ENCODE data around the gene NKG7.

NKG7 gene

DNA sequence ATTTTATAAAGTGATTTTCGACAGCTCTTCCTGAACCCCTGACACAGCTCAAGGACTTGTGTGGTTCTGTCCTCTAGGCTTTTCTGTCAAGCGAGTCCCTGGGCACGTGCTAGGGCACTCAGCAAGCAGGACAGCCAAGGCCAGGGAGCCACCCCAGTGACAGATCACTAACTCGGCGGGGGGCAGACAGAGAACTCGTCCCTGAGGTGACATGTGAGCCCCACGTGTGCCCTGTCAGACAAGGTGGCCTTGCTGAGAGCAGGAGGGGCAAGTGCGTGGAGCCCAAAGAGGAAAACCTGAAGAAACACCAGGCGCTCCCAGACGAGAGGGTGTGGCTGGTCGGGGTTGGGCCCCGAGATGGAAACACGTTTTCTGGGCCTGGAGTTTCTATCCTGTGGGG is 11.2 kb downstream of the NKG7 start:
- no peak for DNase-seq (ENCODE audit: low read depth)

DNA sequence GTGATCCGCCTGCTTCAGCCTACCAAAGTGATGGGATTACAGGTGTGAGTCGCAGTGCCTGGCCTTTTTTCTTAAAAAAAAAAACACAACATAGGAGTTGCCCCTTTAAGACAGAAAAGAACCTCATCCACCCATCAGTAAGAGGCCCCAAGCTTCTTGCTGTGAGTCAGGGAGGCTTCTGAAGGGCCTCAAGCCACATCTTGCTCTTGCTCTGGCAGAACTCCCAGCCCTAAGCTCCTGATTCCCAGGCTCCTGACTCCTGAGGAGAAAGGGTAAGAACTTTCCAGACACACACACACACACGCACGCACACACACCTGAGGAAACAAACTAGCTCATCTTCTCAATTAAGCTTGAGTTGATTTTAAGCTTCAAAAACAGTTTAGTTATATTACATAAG is 13.2 kb downstream of the NKG7 start:
- DNase-seq (ENCODE audit: low read depth), result peak; percentile 96

DNA sequence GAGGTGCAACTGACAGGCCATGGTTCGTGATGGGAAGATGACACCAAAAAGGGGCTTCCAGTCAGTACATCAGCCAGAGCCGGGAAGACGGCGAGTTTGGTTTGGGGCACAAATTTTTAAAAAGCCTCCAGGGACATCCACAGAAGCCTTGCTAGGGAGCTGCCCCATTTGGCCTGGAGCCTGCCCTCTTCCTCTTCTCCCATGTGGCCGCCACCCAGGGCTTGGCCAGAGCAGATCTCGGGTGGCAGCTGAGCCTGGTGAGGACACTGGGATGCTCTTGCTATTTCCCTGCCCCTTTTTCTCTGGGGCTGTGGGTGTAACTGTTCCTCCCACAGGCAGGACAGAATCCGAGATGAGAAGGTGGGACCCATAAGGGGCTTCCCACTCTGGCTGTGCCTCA is 14.5 kb downstream of the NKG7 start:
- DNase-seq (ENCODE audit: low read depth), result no peak

DNA sequence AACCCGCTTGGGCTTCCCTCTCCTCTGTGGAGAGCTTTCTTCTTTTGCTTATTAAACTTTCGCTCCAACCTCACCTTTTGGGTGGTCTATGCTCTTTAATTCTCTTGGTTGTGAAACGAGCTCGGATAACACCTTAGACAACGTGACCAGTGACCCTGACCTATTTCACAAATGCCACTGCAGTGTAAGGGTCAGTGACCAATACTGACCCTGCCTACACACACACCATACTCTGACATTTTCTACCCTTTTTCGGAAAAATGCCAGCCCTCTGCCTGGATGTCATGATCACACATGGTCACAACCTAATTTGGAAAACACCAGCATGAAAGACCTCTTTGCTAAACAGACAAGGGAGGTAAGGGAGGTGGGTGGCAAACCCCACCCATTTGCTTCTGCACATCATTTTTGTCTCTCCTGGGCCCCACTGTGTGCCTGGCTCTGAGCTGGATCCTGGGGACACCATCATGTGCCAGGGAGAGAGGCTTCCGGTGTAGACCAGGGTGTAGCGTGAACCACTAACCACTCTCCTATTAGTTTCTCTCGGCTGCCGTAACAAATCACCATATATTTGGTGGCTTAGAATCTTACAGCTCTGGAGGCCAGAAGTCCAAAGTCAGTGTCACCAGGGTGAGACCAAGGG is 16.2 kb downstream of the NKG7 start:
- DNase-seq (ENCODE audit: low read depth), result no peak

- DNase-seq (ENCODE audit: low read depth), result peak; percentile 57
Measured at GRCh38 chr19:51354742-51355148, 17.7 kb downstream of the NKG7 start.

- no peak for DNase-seq (ENCODE audit: low read depth)
Measured at GRCh38 chr19:51354103-51354741, 18.2 kb downstream of the NKG7 start.

GRCh38 chr19:51352783-51353360 is 19.6 kb downstream of the NKG7 start:
- DNase-seq (ENCODE audit: low read depth), result no peak

GRCh38 chr19:51351266-51351990 is 21.0 kb downstream of the NKG7 start:
- no peak for DNase-seq (ENCODE audit: low read depth)

GRCh38 chr19:51347209-51347928 is 25.1 kb downstream of the NKG7 start:
- DNase-seq (ENCODE audit: low read depth), result no peak

- DNase-seq (ENCODE audit: low read depth), result no peak
Measured at GRCh38 chr19:51346742-51347141, 25.7 kb downstream of the NKG7 start.

GRCh38 chr19:51345076-51345620 is 27.3 kb downstream of the NKG7 start:
- no peak for DNase-seq (ENCODE audit: low read depth)

DNA sequence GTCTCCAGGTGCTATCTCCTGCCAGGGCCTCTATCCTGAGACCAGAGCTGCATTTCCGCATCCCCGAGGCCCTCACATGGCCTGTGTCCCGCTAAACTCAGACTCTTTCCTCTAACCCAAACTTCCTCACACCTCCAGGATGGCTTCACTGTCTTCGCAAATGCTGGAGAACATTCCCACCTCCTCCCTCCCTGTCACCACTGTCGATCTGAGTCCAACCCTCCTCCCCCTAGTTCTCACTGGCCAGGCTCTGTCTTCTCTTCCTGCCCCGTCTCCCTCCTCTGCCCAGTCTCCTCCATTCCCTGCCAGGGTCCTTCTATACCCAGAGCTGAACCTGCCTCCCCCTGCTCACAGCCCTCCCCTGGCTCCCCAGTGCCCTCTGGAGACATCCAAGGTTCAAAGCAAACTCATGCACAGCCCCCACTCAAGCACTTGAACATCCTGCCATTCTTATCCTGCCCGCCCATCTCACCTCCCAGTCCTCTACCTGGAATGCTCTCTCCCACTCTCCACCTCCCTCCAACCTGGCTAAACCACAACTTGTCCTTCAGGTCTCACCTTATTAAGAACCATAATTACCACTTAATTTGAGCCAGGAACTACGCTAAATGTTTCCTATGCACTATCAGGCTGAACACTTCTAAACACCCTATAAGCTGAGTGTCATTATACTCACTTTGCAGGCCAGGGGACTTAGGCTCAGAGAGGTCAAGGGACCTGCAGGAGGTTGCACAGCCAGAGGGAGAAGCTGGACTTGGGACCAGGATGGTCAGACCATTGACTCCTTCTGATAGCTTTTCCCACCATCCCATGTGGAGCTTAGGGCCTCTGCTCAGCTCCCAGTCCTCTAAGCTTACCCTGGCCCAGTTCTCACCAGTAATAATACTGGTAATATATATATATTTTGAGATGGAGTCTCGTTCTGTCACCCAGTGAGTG is 29.6 kb downstream of the NKG7 start:
- DNase-seq (ENCODE audit: low read depth), result no peak

DNA sequence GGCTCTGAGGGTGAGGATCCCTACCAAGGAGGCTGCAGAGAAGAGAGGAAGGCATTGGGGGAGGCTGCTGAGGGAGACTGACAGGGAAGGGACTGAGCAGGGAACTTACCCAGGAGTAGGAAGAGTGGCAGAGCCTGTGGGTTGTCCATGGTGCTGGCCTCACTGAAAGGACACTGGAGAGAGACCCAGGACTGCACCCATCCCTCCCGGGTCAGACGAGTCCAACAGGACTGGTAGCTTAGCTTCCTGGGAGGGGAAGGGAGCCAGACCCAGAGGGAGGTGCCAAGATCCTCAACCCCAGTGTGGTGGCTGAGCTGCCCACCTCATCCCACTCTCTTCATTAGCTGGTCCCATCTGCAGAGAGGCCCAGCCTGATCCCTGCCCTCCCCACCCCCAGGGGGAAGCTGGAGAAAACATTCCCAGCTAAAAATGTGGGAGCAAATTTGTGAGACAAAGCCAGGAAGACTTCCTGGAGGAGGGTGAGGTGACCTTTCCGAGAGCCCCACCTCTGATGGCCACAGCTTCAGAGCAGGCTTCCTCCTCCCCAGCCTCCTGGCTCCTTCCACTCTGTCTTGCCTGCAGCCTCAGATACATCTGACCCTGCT is 30.4 kb downstream of the NKG7 start, which contains the start of gene VSIG10L:
VSIG10L (minus strand) TSS at position 164 of the 605 bp plus-strand sequence; CDS start at position 149, 15 bp downstream.
- DNase-seq (ENCODE audit: low read depth), result no peak

DNA sequence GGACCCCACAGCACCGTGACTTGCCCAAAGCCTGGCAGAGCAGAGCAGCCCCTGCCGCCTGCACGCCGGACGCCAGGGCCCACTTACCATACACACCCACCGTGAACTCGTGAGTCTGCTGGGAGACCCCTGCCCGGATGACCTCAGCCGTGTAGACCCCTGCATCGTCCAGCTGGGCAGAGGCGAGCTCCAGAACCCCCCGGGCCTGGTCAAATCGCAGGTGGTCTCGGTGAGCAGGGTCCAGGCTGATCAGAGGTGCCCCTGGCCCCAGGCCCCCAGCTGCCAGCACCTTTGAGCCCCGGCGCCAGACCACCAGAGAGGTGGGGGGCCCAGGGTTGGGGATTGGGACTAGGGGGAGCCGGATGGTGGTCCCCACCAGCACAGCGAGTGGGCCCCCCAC is 31.4 kb downstream of the NKG7 start:
- no peak for DNase-seq (ENCODE audit: low read depth)

- peak; percentile 98 for DNase-seq (ENCODE audit: low read depth)
Measured at GRCh38 chr19:51339687-51340656, 32.5 kb downstream of the NKG7 start.

- no peak for DNase-seq (ENCODE audit: low read depth)
Measured at GRCh38 chr19:51339313-51339686, 33.2 kb downstream of the NKG7 start.

DNA sequence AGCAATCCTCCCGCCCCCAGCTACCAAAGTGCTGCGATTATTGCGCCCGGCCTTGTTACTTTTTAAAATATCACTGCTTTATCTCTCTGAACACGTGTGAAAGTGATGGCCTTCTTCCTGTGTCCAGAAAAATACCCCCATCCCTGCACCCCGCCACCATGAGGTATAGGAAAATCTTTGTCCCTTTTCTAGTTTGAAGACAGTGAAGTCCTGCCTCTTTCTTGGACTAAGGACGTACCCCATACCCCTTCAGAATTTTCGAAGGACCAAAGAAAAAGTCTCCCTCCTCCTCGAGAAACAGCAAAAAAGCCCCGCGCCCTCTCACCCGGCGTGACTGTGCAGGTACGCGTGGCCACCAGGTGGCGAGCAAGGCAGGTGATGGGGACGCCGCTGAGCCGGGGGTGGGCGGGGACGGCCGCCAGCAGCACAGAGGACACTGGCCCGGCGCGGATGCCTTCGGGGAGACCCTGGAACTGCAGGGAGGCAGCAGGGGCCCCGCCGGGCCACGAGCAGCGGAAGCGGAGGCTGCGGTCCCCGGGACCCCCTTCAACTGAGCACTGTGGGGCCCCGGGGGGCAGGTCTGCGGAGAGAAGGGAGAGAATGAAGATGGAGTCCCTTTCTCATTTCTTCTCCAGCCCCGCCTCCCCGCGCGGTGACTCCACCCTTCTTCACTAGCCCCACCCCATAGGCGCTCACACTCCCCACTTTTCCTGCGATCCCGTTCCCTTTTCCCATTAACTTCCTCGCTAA is 33.7 kb downstream of the NKG7 start:
- peak; percentile 76 for DNase-seq (ENCODE audit: low read depth)

GRCh38 chr19:51337861-51338562 is 34.4 kb downstream of the NKG7 start:
- no peak for DNase-seq (ENCODE audit: low read depth)

Measured in iris pigment epithelial cell (primary cell).